ENCODE results near the gene CNN3. TPM values are rescaled to one million over a fixed set of nuclear protein-coding genes. Genes with fewer than 3 reads are reported as not detected.

Gene CNN3
- polyA plus RNA-seq, 1 of the 3 experiments (the other 2 are of a cell fraction), result 204 TPM

- CTCF ChIA-PET, result interaction anchor here (1.5 to 1.8 kb wide), 2 partner anchors 50 to 99 kb away, joined by 4 to 10 read pairs; no protein-coding TSS in a partner anchor
- Histone ChIP-seq H3K9me2 (no peaks in the 10 kb centered on the region), H4K20me1 (ENCODE audit: insufficient read depth) (no peaks in the 10 kb centered on the region), H3K4me2 (no peak overlapping the region), H2AFZ (ENCODE audit: low read depth) (no peak overlapping the region), H3K9ac (no peak overlapping the region), H3K4me3 (ENCODE audit: low read depth in 2 of 2, low read length in 1 of 2) (no peak overlapping the region), H3K27ac (ENCODE audit: low read depth in 2 of 2, low read length in 1 of 2) (peak overlapping the region in 1 of 2 experiments; percentile 99; a peak in 2 of 4 replicates), H3F3A (replicated peaks; ENCODE audit: insufficient read depth) (peaks cover 4% of the 10 kb centered on the region), H3K27me3 (ENCODE audit: insufficient read depth) (no peaks in the 10 kb centered on the region), H3K79me2 (ENCODE audit: insufficient read depth) (no peaks in the 10 kb centered on the region), H3K4me1 (ENCODE audit: control insufficient read depth in 1 of 2, insufficient read depth in 2 of 2, low read depth in 1 of 2, low read length in 1 of 2) (peaks cover 0 to 37% of the 10 kb centered on the region in 2 experiments; a peak in 2 of 4 replicates), H3K36me3 (replicated peaks in 1 of 2; ENCODE audit: control insufficient read depth in 1 of 2, insufficient read depth in 2 of 2, low read length in 1 of 2) (no peaks in the 10 kb centered on the region), H3K9me3 (no peaks in the 10 kb centered on the region)
- no peak for DNase-seq
- TF ChIP-seq PBX3 (IDR thresholded peaks at IDR 0.05) (no peak), NFIC (IDR thresholded peaks at IDR 0.05; ENCODE audit: borderline replicate concordance) (no peak), RXRA (IDR thresholded peaks at IDR 0.05; ENCODE audit: borderline replicate concordance, low read depth) (no peak), SMC3 (IDR thresholded peaks at IDR 0.05; ENCODE audit: low read depth, low read length) (no peak), ELF1 (IDR thresholded peaks at IDR 0.05) (no peak), MAX (IDR thresholded peaks at IDR 0.05; ENCODE audit: low read depth) (no peak), TEAD4 (IDR thresholded peaks at IDR 0.05; ENCODE audit: borderline replicate concordance, insufficient read depth) (no peak), FOSL2 (IDR thresholded peaks at IDR 0.05; ENCODE audit: borderline replicate concordance, low read depth) (no peak), EP300 (IDR thresholded peaks at IDR 0.05; ENCODE audit: borderline replicate concordance in 1 of 2, low read depth in 1 of 2, low read length in 1 of 2) (no peak), IRF3 (IDR thresholded peaks at IDR 0.05; ENCODE audit: low read depth, low read length) (no peak), GABPA (IDR thresholded peaks at IDR 0.05; ENCODE audit: low read depth) (no peak)
- POLR2A ChIA-PET, result no interaction called here
Observed at GRCh38 chr1:94953107-94953506, 26.2 kb upstream of the CNN3 start.

GRCh38 chr1:94952539-94952938 is 25.6 kb upstream of the CNN3 start:
- Histone ChIP-seq H3K4me2 (no peak overlapping the region), H3K4me1 (ENCODE audit: control insufficient read depth in 1 of 2, insufficient read depth in 2 of 2, low read depth in 1 of 2, low read length in 1 of 2) (peaks cover 0 to 37% of the 10 kb centered on the region in 2 experiments; a peak in 2 of 4 replicates), H3K27me3 (ENCODE audit: insufficient read depth) (no peaks in the 10 kb centered on the region), H3K9me3 (no peaks in the 10 kb centered on the region), H3K36me3 (replicated peaks in 1 of 2; ENCODE audit: control insufficient read depth in 1 of 2, insufficient read depth in 2 of 2, low read length in 1 of 2) (no peaks in the 10 kb centered on the region), H3K9me2 (no peaks in the 10 kb centered on the region), H3K27ac (ENCODE audit: low read depth in 2 of 2, low read length in 1 of 2) (peak overlapping the region in 1 of 2 experiments; percentile 99; a peak in 2 of 4 replicates), H3K4me3 (ENCODE audit: low read depth in 2 of 2, low read length in 1 of 2) (no peak overlapping the region), H2AFZ (ENCODE audit: low read depth) (no peak overlapping the region), H3F3A (replicated peaks; ENCODE audit: insufficient read depth) (peaks cover 4% of the 10 kb centered on the region), H3K9ac (no peak overlapping the region), H3K79me2 (ENCODE audit: insufficient read depth) (no peaks in the 10 kb centered on the region), H4K20me1 (ENCODE audit: insufficient read depth) (no peaks in the 10 kb centered on the region)
- 94% methylated on average over 5 of the region's 5 CpGs for WGBS (ENCODE audit: low lambda C conversion rate)
- ChIA-PET CTCF (interaction anchor here (0.8 to 2.0 kb wide), 6 partner anchors 24 to 91 kb away, joined by 3 to 20 read pairs (median 6); no protein-coding TSS in a partner anchor), POLR2A (interaction anchor here (3.1 kb wide), 1 partner anchor 25 kb away, joined by 20 read pairs; the partner anchor contains the start of gene CNN3)
- DNase-seq, result no peak
- TF ChIP-seq YY1 (IDR thresholded peaks at IDR 0.05; ENCODE audit: low read depth) (no peak), USF2 (IDR thresholded peaks at IDR 0.05; ENCODE audit: borderline replicate concordance, low read depth, low read length) (no peak), RFX5 (IDR thresholded peaks at IDR 0.05; ENCODE audit: low read length) (no peak), CTCF (IDR thresholded peaks at IDR 0.05) (no peak), NRF1 (IDR thresholded peaks at IDR 0.05; ENCODE audit: low read depth, low read length) (no peak), MAX (IDR thresholded peaks at IDR 0.05; ENCODE audit: low read depth) (no peak), USF1 (IDR thresholded peaks at IDR 0.05; ENCODE audit: borderline replicate concordance, low read depth) (no peak), JUND (IDR thresholded peaks at IDR 0.05) (no peak)
